HG03432 (cell line): ENCODE results near the gene ADCY9.
"Not testable (repeated sequence)": the region's sequence is repeated elsewhere in the genome, so short reads cannot be mapped to it uniquely, and the experiment has no call there.

Experiments used
- ATAC-seq: cut with Tn5 transposase; IDR thresholded peaks from one replicate; pipeline ENCODE4 v1.9.1; 2021; ENCODE audit warnings: mild to moderate bottlenecking, moderate library complexity; ENCODE audit not compliant: unreplicated experiment

The ADCY9 gene

DNA sequence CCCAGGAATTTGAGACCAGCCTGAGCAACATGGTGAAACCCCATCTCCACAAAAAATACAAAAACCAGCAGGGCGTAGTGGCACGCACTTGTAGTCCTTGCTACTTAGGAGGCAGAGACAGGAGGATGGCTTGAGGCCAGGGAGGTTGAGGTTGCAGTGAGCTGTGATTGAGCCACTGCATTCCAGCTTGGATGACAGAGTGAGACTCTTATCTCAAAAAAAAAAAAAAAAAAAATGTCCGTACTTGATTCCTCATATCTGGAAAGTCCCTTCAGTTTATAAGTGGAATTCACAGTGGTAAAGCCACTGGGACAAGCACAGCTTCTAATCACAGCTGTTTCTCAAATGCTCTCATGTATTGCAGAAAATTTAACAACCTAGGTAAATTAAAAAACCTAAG lies 157.1 kb downstream of the ADCY9 start:
- ATAC-seq, result no peak

DNA sequence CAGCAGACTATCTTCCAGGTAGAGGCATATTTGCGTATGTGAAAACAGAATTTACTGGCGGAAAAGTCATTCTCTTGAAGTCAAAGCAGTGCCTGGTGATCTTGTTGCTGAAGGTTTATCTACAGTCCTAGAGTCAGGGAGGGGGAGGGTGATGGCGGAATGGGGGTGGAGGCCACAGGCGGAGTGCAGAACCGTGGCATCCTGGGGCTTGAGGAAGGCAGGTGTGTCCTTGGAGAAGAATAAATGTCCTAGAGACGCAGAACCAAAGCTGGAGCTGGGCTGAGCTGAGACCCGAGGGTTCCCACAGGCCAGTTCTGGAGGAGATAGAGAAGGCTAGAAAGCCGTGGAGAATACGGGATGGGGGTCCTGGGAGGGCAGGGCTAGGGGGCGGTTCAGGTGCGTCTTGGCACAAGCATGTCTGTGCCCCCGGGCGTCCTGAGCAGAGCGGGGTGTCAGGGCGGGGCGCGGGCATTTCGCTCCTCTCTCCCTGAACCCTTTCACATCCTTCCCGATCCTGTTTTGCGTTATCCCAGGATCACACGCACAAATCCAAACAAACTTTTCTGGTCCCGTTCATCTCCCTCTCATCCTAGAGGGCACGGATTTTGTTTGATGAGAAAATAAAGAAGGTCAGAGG lies 158.8 kb downstream of the ADCY9 start:
- ATAC-seq, result no peak

DNA sequence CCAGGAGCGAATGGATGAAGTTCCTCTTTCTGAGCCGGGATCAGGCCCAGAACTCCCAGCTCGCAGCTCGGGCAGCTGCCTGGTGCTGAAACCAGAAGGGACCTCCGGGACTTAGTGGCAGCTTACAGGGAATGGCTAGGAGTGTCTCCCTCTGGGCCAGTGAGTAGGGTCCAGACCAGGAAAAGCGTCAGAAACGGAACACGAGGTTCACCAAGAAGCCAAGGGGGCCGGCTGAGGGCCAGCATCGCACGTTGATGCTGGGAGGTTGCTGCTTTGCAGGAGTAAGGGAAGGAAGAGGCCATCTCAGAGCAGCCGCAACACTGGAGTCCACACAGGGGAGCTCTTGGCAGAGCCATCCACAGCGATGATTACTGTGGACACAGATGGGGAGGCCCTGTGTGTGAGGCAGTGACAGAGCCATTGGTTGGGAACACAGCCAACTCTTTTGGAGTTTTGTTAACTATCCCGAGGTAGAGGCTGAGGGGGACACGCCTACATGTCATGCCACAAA lies 161.8 kb downstream of the ADCY9 start:
- no peak for ATAC-seq

DNA sequence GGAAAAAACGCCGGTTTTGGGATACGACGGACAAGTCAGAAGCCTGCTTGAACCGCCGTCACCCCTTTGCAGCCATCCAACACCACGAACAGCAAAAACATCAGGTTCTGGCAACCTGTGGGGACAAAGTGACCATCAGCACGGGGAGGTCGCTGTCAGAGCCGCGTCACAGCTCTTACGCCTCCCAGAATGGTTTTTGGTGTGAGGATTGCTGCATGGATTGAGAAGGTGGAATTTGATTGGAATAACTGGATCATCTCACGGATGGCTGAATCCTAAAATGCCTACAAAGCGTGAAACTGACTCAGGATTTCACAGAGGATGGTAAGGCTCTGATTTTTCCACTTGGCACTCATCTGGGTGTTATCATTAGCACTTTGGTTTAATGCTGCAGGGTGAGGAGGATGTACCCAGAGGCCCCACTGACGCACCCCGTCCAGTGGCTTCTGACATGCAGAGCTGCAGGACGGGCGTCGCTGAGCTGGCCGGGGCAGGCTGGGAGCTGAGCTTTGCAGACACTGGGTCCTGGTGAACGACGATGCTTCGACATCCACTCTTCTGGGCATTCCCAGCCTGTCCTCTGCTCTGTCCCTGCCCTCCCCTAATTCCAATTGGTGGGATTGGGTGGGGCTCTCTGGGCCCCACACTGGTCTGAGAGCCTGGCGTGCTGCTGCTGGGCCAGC lies 162.4 kb downstream of the ADCY9 start:
- no peak for ATAC-seq

DNA sequence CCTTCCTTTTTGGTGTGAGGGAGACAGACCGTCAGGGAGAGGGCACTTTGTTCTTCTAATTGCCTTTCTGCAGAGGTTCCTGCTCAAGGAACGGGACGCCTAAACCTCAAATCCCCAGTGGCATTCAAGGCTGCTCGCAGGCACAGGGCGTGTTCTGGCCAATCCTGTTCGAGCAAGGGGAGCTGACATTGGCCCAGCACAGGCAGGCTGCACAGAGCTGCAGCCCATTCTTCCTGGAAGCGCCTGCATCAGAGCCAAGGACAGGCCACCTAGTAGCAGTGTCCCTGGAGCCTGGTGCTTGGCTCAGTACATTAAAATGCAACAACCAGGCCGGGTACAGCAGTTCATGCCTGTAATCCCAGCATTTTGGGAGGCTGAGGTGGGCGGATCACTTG lies 163.5 kb downstream of the ADCY9 start:
- ATAC-seq, result no peak

DNA sequence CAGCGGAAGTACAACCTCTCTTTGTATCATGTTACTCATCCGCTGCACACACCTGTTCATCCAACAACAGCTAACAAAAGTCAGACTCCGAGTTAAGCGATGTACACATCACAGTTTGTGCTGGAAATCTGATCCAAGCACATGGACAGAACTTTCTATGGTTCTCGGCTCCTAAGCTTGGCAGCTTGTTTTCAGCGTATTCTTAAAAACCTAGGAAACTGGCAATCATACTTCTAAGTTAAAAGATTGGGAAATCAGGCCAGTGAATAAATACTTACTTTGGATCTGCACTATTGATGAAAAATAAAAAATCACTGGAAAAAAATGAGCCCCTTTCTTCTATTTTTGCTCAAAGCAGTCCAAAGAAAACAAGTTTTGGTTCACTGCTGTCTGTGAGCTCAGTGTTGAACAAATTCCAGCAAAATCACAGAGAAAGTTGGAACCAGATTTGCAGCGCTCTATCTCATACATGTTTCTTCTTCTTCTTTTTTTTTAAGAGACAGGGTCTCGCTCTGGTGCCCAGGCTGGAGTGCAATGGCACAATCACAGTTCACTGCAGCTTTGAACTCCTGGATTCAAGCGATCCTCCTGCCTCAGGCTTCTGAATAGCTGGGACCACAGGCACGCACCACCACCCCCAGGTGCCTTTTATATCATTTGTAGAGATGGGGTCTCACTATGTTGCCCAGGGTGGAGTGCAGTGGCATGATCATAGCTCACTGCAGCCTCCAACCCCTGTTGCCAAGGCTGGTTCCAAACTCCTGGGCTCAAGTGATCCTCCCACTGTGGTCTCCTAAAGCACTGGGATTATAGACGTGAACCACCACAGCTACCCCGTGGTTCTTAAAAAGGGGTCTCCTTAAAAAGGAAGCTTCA lies 164.1 kb downstream of the ADCY9 start:
- ATAC-seq, result no peak

DNA sequence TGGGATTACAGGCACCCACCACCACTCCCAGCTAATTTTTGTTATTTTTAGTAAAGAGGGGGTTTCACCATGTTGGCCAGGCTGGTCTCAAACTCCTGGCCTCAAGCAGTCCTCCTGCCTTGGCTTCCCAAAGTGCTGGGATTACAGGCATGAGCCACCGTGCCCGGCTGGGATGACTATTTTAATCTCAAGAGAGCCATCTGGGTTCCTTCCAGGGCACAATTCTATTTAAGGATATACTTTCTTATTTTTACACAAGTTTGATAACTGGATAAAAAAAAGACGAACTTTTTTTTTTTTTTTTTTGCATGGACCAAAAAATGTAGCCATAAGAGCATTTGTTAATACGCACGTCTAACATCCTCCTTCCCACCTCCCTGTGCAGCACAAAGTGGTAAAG lies 164.9 kb downstream of the ADCY9 start:
- ATAC-seq, result not testable (repeated sequence)

DNA sequence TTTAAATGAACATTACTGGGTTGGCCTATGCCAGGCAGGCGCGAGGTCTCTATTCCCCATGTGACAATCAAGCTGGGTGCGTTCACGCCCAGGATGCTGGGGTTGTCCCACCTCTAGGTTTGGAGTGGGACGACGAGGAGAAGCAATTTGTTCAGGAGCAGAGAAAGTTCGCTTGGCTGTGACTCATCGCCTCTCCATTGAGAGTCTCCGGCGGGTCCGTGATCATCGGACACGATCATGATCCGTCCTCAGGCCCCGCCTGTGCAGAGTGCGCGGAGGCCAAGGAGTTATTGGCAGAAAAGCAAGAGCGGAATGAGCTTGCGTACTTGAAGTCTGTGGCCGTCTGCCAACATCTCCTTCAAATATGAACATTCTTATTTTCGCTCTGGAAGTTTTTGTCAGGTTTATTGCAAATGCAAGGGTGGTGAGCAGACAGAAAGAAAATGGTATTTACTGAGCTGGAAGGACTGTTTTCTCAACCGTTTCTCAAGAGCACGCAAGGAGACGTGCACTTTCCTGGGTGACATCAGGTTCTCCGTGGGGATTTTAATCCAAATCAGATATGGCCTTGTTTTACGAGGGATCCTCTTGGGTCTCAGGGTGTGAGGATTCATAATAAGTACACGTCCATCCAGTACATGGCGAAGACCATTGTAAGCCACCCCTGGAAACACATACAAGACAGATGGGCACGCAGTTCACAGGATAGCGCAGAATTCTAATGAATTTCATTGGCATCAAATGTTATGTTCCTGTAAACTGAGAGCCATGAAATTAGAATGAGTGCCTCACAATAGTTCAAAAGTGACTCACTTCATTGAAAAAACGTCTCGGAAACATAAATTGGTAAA lies 165.7 kb downstream of the ADCY9 start:
- ATAC-seq, result no peak

DNA sequence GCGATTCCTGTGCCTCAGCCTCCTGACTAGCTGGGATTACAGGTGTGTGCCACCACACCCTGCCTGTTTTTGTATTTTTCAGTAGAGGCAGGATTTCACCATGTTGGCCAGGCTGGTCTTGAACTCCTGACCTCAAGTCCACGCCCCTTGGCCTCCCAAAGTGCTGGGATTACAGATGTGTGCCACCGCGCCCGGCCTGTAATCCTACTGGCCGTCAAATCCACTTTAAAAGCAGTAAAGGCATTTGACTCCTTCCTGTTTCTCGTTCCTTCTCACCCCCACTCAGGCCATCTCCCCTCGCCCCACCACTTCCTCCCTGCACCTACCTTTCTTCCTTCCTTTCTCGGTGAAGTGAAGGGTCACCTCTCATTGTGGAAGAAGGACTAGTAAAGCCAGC lies 166.3 kb downstream of the ADCY9 start:
- no peak for ATAC-seq

DNA sequence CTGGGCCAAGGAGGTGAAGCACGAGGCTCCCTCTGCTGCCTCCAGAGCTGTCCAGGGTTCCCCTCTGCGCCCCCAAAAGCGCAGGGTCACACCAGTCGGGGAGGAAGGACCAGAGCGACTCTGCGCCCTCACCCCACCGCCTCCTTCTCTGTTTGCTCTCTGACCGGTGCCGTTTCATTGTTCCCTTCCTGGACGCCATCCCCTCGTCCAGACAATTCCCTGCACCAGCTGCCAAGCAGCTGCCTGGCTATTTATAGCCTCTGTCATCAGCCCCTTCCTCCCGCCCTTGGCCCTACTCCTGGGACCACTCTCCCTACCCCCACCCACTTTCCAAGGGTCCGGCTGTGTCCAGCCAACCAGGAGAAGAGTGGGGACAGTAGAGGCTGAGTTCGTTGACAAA lies 167.0 kb downstream of the ADCY9 start:
- ATAC-seq, result no peak

DNA sequence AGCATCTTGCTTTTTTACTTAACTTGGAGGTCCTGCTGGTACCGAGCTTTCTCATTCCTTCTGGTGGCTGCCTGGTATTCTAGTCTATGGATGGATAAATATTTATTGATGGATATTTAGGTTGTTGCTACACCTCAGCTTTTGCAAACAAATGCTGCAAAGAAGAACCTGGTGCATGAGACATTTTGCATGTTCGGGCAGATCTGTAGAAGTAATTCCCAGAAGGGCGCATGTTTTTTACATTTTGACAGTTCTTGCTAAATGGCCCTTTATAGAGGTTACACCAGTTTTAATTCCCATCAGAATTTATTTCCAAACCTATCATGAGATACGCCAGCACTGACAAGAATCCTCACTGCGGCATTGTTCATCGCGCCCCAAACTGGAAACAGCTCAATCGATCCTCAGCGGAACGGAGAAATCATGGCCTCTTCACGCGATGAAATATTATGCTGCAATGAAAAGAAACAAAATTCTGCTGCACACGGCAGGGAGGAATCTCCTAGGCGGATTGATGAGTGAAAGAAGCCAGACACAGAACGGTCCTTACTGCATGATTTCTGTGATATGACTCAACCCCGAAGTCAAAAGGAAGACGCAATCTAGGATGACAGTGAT lies 167.8 kb downstream of the ADCY9 start:
- ATAC-seq, result no peak

DNA sequence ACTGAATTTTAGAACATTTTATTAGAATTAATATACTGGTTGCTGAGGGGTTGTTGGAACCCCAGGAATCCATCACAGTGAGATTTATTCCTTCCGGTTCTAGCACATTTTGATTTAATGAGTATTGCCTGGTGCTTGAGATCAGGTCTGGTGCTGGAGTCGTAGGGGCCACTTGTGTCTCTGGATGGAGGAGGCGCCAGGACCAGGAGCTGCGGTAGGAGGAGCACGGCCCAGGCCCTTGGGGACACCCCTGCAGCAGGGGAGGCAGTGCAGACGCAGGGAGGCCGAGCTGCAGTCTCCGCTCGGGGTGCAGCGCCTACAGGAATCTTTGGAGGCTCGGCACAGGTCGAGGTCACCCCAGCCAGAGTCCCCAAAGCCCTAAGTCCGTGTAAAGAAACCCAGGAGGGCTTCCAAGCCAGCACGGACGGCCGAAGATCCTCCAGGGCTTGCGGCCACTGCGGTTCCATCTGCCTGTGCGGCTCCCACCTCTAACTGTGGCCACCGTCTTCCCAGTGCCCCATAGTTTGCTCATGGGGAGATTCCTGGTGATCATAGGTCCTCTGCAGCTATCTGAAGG lies 169.6 kb downstream of the ADCY9 start:
- no peak for ATAC-seq

DNA sequence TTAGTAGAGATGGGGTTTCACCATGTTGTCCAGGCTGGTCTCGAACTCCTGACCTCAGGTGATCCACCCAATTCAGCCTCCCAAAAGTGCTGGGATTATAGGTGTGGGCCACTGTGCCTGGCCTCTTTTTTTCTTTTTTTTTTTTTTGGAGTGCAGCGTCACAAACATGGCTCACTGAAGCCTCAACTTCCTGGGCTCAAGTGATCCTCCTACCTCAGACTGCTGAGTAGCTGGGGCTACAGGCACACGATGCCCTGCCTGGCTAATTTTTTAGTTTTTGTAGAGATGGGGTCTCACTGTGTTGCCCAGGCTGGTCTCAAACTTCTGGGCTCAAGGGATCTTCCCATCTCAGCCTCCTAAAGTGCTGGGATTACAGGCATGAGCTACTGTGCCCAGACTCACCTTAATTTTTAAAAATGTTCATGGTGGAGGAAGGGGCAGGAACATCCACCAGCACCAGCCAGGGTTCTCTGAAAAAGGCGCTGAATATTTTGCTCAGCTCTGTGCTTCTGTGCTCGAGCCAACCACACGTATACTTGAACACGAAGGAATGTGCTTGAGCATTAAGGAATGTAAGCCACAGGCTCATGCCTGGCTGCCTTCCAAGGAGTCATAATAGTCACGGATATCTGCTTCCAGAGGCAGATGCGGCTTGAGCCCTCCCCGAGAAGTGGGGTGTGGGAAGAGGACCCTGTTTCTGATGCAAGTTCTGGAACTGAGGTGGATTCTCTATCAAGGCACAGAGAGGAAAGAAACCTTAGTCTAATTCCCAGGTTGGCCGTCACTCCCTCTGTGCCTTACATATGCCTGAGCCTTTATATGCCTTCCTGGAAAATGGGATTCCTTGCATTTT lies 170.3 kb downstream of the ADCY9 start:
- no peak for ATAC-seq

DNA sequence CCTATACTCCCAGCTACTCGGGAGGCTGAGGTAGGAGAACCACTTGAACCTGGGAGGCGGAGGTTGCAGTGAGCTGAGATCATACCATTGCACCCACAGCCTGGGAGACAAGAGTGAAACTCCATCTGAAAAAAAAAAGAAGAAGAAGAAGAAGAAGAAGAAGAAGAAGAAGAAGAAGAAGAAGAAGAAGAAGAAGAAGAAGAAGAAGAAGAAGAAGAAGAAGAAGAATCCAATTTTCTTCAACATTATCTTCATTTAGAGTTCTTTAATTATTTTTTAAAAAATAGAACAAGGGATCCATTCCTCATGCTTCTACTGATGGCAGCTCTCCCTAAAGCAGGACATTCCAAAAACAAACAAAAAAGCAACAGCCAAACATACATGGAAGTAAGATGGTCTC lies 171.8 kb downstream of the ADCY9 start:
- not testable (repeated sequence) for ATAC-seq

DNA sequence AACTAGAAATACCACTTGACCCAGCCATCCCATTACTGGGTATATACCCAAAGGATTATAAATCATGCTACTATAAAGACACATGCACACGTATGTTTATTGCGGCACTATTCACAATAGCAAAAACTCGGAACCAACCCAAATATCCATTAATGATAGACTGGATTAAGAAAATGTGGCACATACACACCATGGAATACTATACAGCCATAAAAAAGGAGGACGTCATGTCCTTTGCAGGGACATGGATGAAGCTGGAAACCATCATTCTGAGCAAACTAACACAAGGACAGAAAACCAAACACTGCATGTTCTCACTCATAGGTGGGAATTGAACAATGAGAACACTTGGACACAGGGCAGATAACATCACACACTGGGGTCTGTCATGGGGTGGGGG lies 174.1 kb downstream of the ADCY9 start:
- ATAC-seq, result not testable (repeated sequence)

DNA sequence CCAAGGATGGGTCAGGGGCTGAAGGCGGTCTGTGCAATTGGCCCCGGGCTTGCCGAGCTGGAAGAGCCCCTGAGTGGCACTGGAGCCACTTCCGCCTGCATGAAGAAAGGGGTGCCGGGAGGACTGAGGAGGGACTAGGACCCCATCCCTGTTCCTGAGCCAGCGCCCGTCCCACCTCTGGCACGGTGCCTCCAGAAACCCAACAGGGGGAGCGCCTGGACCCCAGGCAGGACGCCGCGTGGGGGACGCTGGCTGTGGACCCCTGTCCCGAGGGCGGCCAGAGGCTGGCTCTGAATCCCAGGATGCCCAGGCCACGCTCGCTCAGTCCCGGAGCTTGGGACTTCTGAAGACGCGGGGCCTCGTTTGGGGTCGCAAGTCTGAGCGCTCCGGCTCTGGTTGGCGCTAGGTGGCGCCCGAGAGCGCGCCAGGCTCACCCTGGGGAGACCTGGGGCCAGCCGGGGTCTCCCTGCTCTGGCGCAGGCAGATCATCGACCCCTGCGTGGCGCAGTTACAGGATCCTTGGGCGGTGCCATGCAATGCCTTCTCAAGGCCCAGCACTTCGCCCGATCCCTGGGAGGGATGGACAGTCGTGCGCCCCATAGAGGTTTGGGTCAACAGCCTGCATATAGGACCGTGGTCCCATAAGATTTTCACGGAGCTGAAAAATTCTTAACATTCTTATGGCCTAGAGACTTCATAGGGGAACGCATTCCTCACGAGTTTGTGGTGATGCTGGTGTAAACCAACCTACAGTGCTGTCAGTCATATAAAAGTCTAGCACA lies 177.2 kb downstream of the ADCY9 start:
- ATAC-seq, result no peak

DNA sequence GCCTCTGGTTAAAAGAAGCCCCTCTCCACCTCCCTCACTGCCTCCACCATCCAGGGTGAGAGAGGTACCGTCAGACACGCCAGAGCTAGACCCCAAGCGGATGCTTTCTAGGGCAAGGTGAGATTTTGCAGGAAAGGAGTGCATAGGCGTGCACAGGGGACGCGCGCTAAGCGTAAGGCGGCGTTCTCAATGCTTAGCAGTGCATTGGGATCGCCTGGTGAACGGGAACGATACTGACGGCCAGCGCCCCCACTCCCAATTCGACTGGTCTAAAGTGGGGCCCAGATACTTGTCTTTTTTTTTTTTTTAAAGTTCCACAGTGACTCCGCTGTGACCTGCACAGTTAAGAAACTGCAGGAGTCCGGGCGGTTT lies 177.8 kb downstream of the ADCY9 start:
- no peak for ATAC-seq
